GM18873 (cell line): Measurements from ENCODE around the gene CHD5.
"Not testable (repeated sequence)": the region's sequence is repeated elsewhere in the genome, so short reads cannot be mapped to it uniquely, and the experiment has no call there.

Source experiments
- ATAC-seq: cut with Tn5 transposase; IDR thresholded peaks from one replicate; pipeline ENCODE4 v1.9.1; 2021; ENCODE audit warnings: mild to moderate bottlenecking, moderate library complexity, moderate number of reproducible peaks; ENCODE audit not compliant: unreplicated experiment, low FRiP score

Gene CHD5

GRCh38 chr1:6090996-6091822 is 88.9 kb downstream of the CHD5 start:
- no peak for ATAC-seq

GRCh38 chr1:6090288-6090687 is 89.8 kb downstream of the CHD5 start:
- no peak for ATAC-seq

- no peak for ATAC-seq
These were observed 91.2 kb downstream of the CHD5 start for GRCh38 chr1:6088956-6089355.

- no peak for ATAC-seq
These were observed 92.2 kb downstream of the CHD5 start for GRCh38 chr1:6087958-6088357.

- no peak for ATAC-seq
These were observed 92.7 kb downstream of the CHD5 start for GRCh38 chr1:6087377-6087772.

- ATAC-seq = no peak
These were observed 93.3 kb downstream of the CHD5 start for GRCh38 chr1:6086762-6087376.

GRCh38 chr1:6086358-6086757 is 93.8 kb downstream of the CHD5 start:
- ATAC-seq = no peak

GRCh38 chr1:6085666-6086065 is 94.5 kb downstream of the CHD5 start:
- ATAC-seq = no peak

- no peak for ATAC-seq
These were observed 95.2 kb downstream of the CHD5 start for GRCh38 chr1:6084781-6085495.

GRCh38 chr1:6083801-6084446 is 96.2 kb downstream of the CHD5 start:
- no peak for ATAC-seq

- ATAC-seq = no peak
These were observed 96.7 kb downstream of the CHD5 start for GRCh38 chr1:6083385-6083784.

- ATAC-seq = no peak
These were observed 97.6 kb downstream of the CHD5 start for GRCh38 chr1:6082430-6082971.

GRCh38 chr1:6081901-6082300 is 98.2 kb downstream of the CHD5 start:
- no peak for ATAC-seq

- no peak for ATAC-seq
These were observed 99.7 kb downstream of the CHD5 start for GRCh38 chr1:6080469-6080868.

GRCh38 chr1:6077919-6078318 is 102.2 kb downstream of the CHD5 start:
- no peak for ATAC-seq

GRCh38 chr1:6077506-6077905 is 102.6 kb downstream of the CHD5 start:
- no peak for ATAC-seq

GRCh38 chr1:6077061-6077460 is 103.1 kb downstream of the CHD5 start:
- ATAC-seq = not testable (repeated sequence)

- ATAC-seq = no peak
These were observed 104.4 kb downstream of the CHD5 start for GRCh38 chr1:6075748-6076147.

GRCh38 chr1:6074192-6074901 is 105.8 kb downstream of the CHD5 start:
- no peak for ATAC-seq

GRCh38 chr1:6073480-6074053 is 106.6 kb downstream of the CHD5 start:
- no peak for ATAC-seq
